Muscle of arm (tissue), 12 donors: ENCODE data around the gene TRERF1. TPM values are rescaled to one million over a fixed set of nuclear protein-coding genes. Genes with fewer than 3 reads are reported as not detected.

ENCODE experiments used
- DNase-seq: peaks from one replicate; pipeline ENCODE4 v3.0.0-alpha.2; 2013
- polyA plus RNA-seq, 12 donors: library from polyadenylated mRNA; unstranded; fragments of 120-200 nt; gene quantifications; one replicate each; pipeline ENCODE4 v1.2.1, GENCODE V29; 2013; ENCODE audit not compliant: insufficient read length in 12 of 12

TRERF1 gene
- polyA plus RNA-seq, 12 donors, result 7.0 to 20.6 (median 9.2) TPM; not detected in 1

- no peak for DNase-seq
Observed at GRCh38 chr6:42428326-42429041, 23.2 kb downstream of the TRERF1 start.

GRCh38 chr6:42427871-42428270, 23.9 kb downstream of the TRERF1 start:
- DNase-seq, result no peak

GRCh38 chr6:42426191-42426590, 25.5 kb downstream of the TRERF1 start:
- no peak for DNase-seq

- no peak for DNase-seq
Observed at GRCh38 chr6:42424906-42425474, 26.7 kb downstream of the TRERF1 start.

- DNase-seq, result no peak
Observed at GRCh38 chr6:42423244-42423643, 28.5 kb downstream of the TRERF1 start.

GRCh38 chr6:42420741-42421140, 31.0 kb downstream of the TRERF1 start:
- DNase-seq, result no peak

- no peak for DNase-seq
Observed at GRCh38 chr6:42419490-42420280, 32.0 kb downstream of the TRERF1 start.

GRCh38 chr6:42418724-42419123, 33.0 kb downstream of the TRERF1 start:
- no peak for DNase-seq

- no peak for DNase-seq
Observed at GRCh38 chr6:42417641-42418112, 34.0 kb downstream of the TRERF1 start.

GRCh38 chr6:42411406-42411805, 40.3 kb downstream of the TRERF1 start:
- DNase-seq, result no peak

- no peak for DNase-seq
Observed at GRCh38 chr6:42410861-42411260, 40.9 kb downstream of the TRERF1 start.

GRCh38 chr6:42409581-42409980, 42.1 kb downstream of the TRERF1 start:
- no peak for DNase-seq

- no peak for DNase-seq
Observed at GRCh38 chr6:42407379-42407778, 44.3 kb downstream of the TRERF1 start.

GRCh38 chr6:42406306-42407280, 45.1 kb downstream of the TRERF1 start:
- no peak for DNase-seq

- peak; percentile 52 for DNase-seq
Observed at GRCh38 chr6:42405021-42405420, 46.7 kb downstream of the TRERF1 start.

GRCh38 chr6:42404484-42404883, 47.2 kb downstream of the TRERF1 start:
- DNase-seq, result no peak

- DNase-seq, result no peak
Observed at GRCh38 chr6:42403831-42404230, 47.9 kb downstream of the TRERF1 start.

- DNase-seq, result no peak
Observed at GRCh38 chr6:42403421-42403820, 48.3 kb downstream of the TRERF1 start.

- DNase-seq, result no peak
Observed at GRCh38 chr6:42402184-42402583, 49.5 kb downstream of the TRERF1 start.

GRCh38 chr6:42401613-42401951, 50.1 kb downstream of the TRERF1 start:
- DNase-seq, result no peak

GRCh38 chr6:42400886-42401612, 50.7 kb downstream of the TRERF1 start:
- DNase-seq, result no peak
